Measurements from ENCODE around the gene MMP10.

The MMP10 gene

GRCh38 chr11:102799681-102800340 lies 19.4 kb upstream of the MMP10 start:
- DNase-seq (ENCODE audit: low read depth): no peak
- no peak overlapping the region for H3K4me3 ChIP-seq (ENCODE audit: low read depth, low read length)
- TF ChIP-seq, protein P1, sequence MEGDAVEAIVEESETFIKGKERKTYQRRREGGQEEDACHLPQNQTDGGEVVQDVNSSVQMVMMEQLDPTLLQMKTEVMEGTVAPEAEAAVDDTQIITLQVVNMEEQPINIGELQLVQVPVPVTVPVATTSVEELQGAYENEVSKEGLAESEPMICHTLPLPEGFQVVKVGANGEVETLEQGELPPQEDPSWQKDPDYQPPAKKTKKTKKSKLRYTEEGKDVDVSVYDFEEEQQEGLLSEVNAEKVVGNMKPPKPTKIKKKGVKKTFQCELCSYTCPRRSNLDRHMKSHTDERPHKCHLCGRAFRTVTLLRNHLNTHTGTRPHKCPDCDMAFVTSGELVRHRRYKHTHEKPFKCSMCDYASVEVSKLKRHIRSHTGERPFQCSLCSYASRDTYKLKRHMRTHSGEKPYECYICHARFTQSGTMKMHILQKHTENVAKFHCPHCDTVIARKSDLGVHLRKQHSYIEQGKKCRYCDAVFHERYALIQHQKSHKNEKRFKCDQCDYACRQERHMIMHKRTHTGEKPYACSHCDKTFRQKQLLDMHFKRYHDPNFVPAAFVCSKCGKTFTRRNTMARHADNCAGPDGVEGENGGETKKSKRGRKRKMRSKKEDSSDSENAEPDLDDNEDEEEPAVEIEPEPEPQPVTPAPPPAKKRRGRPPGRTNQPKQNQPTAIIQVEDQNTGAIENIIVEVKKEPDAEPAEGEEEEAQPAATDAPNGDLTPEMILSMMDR (IDR thresholded peaks at IDR 0.05; ENCODE audit: low read depth, low read length): no peak
- no peak for TF ChIP-seq POLR2A (IDR thresholded peaks at IDR 0.05; ENCODE audit: extremely low read depth, insufficient read length)
- TF ChIP-seq MYC (IDR thresholded peaks at IDR 0.05; ENCODE audit: low read depth, low read length): no peak
- no peak for TF ChIP-seq MAX (IDR thresholded peaks at IDR 0.05; ENCODE audit: low read depth, low read length)

GRCh38 chr11:102798012-102798746 lies 17.8 kb upstream of the MMP10 start, which contains the start of gene MMP1:
MMP1 (minus strand) TSS chr11:102798160; CDS start chr11:102798092, 68 bp downstream.
- H3K4me3 ChIP-seq (ENCODE audit: low read depth, low read length): no peak within 1 kb of the TSS
- TF ChIP-seq MYC (IDR thresholded peaks at IDR 0.05; ENCODE audit: low read depth, low read length) (no peak), MAX (IDR thresholded peaks at IDR 0.05; ENCODE audit: low read depth, low read length) (no peak), POLR2A (IDR thresholded peaks at IDR 0.05; ENCODE audit: extremely low read depth, insufficient read length) (no peak)
- TF ChIP-seq, protein P1 (IDR thresholded peaks at IDR 0.05; ENCODE audit: low read depth, low read length): no peak
- no peak for DNase-seq (ENCODE audit: low read depth)

- no peak overlapping the region for H3K4me3 ChIP-seq (ENCODE audit: low read depth, low read length)
- no peak for TF ChIP-seq MAX (IDR thresholded peaks at IDR 0.05; ENCODE audit: low read depth, low read length)
- TF ChIP-seq, protein P1 (IDR thresholded peaks at IDR 0.05; ENCODE audit: low read depth, low read length): peak; percentile 62
- DNase-seq (ENCODE audit: low read depth): peak; percentile 58
Measured at GRCh38 chr11:102794382-102794781, 14.0 kb upstream of the MMP10 start.

DNA sequence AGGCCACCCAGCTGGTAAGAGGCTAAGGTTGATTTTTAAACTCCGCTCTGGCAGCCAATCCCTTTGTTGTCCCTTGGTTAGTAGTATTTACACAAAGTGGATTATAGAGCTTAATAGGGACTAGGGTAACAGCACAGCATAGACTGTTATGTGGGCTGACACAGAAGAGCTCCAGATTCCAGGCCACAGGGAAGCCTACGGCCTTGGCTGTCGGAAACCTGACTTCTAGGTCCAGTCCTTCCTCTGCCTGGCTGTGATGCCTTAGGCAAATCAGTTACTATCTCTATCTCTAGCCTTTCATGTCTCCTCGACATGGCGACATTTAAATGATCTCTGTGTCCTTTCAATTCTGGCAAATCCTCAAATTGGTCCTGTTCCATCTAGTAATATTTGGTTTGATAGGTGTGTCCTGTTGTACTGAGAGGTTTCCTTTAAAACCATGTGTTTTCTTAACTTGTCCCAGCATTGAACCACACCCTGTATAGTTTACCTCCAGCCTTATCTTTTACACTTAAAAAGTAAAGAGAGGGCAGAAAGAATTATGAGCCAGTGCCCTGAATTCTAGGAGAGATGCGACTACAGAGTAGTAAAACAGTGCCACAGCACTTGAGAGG lies 13.4 kb upstream of the MMP10 start:
- TF ChIP-seq MYC (IDR thresholded peaks at IDR 0.05; ENCODE audit: low read depth, low read length) (no peak), POLR2A (IDR thresholded peaks at IDR 0.05; ENCODE audit: extremely low read depth, insufficient read length) (no peak), MAX (IDR thresholded peaks at IDR 0.05; ENCODE audit: low read depth, low read length) (no peak)
- TF ChIP-seq, protein P1 (IDR thresholded peaks at IDR 0.05; ENCODE audit: low read depth, low read length): no peak
- no peak overlapping the region for H3K4me3 ChIP-seq (ENCODE audit: low read depth, low read length)
- no peak for DNase-seq (ENCODE audit: low read depth)

- no peak overlapping the region for H3K4me3 ChIP-seq (ENCODE audit: low read depth, low read length)
- DNase-seq (ENCODE audit: low read depth): no peak
- no peak for TF ChIP-seq MYC (IDR thresholded peaks at IDR 0.05; ENCODE audit: low read depth, low read length)
Measured at GRCh38 chr11:102792604-102793003, 12.2 kb upstream of the MMP10 start.
